Left colon (tissue), 2 donors: Measurements from ENCODE around the gene ACOXL. TPM values are rescaled to one million over a fixed set of nuclear protein-coding genes. Genes with fewer than 3 reads are reported as not detected.

ENCODE experiments used
- ATAC-seq: fragments of 200-7000 bp; cut with Tn5 transposase; one replicate; pipeline ENCODE4 v1.9.1; 2020; ENCODE audit warnings: mild to moderate bottlenecking, moderate library complexity
- DNase-seq, 2 donors: peaks; one replicate each; pipeline ENCODE4 v3.0.0-alpha.2; 2020
- intact Hi-C, 2 donors: fragments of 100-400 bp; cut with DNase I in 1 of 2; cut with micrococcal nuclease in 1 of 2; formaldehyde crosslinking; loops; one replicate each; pipeline versions ENCODE4 v1.11.2 to v1.14.0; 2022; cut with DNase I, micrococcal nuclease
- total RNA-seq, 2 donors: library from RNA; stranded (reverse); fragmentation: NEBNext Ultra II Directional; extraction: Animal tissue kit (Norgen Biotek cat#: 25700); gene quantifications; one replicate each; pipeline ENCODE4 v1.2.1, GENCODE V29; 2021
- donor health status: DM: no; HTN: no; CAD: no.
- donor health status: DM: yes; HTN: yes; CAD: no.

ACOXL gene
- total RNA-seq, 2 donors from 2014 or later: 0.42 to 0.82 TPM

DNA sequence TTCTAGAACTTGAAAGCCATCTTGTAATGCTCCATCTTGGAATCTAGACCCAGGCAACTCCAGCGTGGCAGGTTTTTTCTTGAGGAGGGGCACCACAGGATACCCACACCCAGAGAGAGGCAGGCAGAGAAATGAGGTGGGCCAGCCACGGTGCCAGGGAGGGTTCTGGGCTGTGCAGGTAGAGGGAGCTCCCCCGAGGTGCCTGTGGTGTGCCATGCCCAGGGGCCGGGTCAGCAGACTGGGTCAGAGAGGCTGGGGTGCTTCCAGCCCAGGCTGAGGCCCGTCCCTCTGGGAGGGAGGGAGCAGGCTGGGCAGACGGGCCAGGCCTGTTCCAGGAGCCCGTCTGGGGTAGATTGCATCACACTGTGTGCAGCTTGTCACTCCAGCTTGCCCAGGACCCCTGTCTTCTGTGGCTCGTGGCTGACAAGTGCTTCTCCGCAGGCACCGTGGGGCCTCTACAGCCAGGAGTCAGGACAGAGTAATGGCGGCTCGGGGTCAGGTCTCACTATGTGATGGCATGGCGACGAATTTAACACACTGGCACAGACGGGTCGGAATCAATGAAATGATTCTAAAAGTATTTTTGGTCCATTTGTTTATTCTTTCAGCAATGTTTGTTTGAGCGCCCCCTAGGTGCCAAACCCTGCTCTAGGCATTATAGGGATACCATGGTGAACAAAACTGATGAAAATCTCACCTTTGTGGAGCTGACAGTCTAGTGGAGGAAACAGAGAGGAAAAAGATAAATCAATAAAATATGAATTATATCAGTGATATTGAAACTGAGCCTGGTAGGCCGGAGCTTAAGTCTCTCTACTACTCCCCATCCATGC is 144.0 kb downstream of the ACOXL start:
- ATAC-seq (no peak), DNase-seq (no peak)
- intact Hi-C loops: no loop called here

GRCh38 chr2:110877031-110877827 is 144.9 kb downstream of the ACOXL start:
- intact Hi-C loops: no loop called here
- DNase-seq: no peak
- ATAC-seq: no peak

GRCh38 chr2:110878150-110878549 is 145.8 kb downstream of the ACOXL start:
- intact Hi-C loops: no loop called here
- DNase-seq: no peak
- ATAC-seq: no peak

DNA sequence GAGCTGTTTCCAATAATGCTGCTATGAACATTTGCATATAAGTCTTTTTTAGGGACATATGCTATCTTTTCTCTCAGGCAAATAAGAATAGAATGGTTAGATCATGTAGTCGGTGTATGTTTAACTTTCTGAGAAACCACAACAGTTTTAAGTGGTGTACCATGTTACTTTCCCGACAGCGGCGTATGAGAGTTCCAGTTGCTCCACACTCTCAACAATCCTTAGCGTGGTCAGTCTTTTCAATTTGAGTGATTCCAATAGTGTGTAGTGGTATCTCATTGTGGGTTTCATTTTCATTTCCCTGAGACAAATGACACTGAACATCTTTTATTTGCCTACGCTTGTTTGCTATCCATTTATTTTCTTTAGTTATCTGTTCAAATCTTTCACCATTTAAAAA is 149.5 kb downstream of the ACOXL start:
- ATAC-seq: no peak
- no peak for DNase-seq
- intact Hi-C loops: no loop called here

- intact Hi-C loops: no loop called here
- DNase-seq (no peak), ATAC-seq (no peak)
Measured at GRCh38 chr2:110883406-110883805, 151.0 kb downstream of the ACOXL start.

GRCh38 chr2:110885256-110885655 is 152.9 kb downstream of the ACOXL start:
- intact Hi-C loops: no loop called here
- DNase-seq (no peak), ATAC-seq (no peak)

- no peak for DNase-seq
- intact Hi-C loops: no loop called here
- no peak for ATAC-seq
Measured at GRCh38 chr2:110886826-110887573, 154.6 kb downstream of the ACOXL start.

- DNase-seq (no peak), ATAC-seq (no peak)
- intact Hi-C loops: no loop called here
Measured at GRCh38 chr2:110888411-110888810, 156.0 kb downstream of the ACOXL start.

- intact Hi-C loops: no loop called here
- DNase-seq (no peak), ATAC-seq (no peak)
Measured at GRCh38 chr2:110891626-110892025, 159.3 kb downstream of the ACOXL start.

GRCh38 chr2:110896226-110896625 is 163.9 kb downstream of the ACOXL start:
- no peak for ATAC-seq
- intact Hi-C loops: no loop called here
- no peak for DNase-seq

- intact Hi-C loops: no loop called here
- ATAC-seq: no peak
- DNase-seq: no peak
Measured at GRCh38 chr2:110897966-110898365, 165.6 kb downstream of the ACOXL start.

GRCh38 chr2:110900191-110900590 is 167.8 kb downstream of the ACOXL start:
- ATAC-seq: no peak
- intact Hi-C loops: no loop called here
- DNase-seq: no peak

GRCh38 chr2:110903548-110903947 is 171.2 kb downstream of the ACOXL start:
- intact Hi-C loops: no loop called here
- ATAC-seq (peak; percentile 100), DNase-seq (peak; percentile 83 to 85)

GRCh38 chr2:110904116-110904778 is 171.9 kb downstream of the ACOXL start:
- DNase-seq (peak in 1 of 2 donors; percentile 34), ATAC-seq (peak; percentile 12)
- intact Hi-C loops: no loop called here

DNA sequence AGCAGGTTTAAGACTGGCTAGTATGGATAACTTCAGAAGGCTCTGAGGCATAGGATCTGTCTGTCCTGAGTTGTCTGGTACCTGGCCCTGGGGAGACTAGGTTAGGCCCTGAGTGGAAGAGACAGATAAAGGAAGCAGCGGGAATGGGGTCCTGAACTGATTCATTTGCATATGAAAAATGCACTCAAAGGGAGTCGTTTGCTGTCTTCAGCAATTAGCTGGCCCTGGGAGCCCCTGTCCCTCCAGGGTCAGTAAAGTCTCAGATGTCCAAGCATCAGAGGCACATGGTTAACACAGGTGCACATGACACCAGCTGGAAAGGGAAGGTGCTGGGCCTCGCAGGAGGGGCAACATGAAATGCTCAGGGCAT is 172.4 kb downstream of the ACOXL start:
- intact Hi-C loops: no loop called here
- DNase-seq: no peak
- no peak for ATAC-seq

DNA sequence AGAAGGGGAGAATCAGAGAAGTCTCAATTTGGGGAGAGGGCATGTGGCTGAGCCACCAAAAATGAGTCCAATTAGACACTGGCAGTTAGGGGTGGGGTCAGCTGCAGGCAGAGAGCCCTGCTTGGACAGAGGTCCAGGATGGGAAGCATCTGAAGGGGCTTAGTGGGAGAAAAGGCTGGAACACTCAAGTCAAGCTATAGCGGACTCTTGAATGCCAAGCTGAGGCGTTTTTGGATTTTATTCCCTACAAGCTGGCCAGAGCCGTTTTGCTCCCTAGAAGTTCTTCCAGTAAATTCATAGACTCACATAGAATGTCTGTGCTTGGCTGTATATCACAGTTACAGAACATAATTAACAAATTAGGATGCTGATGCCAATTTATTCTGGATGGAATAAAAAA is 172.8 kb downstream of the ACOXL start:
- ATAC-seq (no peak), DNase-seq (no peak)
- intact Hi-C loops: no loop called here

- no peak for ATAC-seq
- intact Hi-C loops: no loop called here
- DNase-seq: no peak
Measured at GRCh38 chr2:110906613-110907298, 174.4 kb downstream of the ACOXL start.

- DNase-seq: no peak
- intact Hi-C loops: no loop called here
- peak; percentile 42 for ATAC-seq
Measured at GRCh38 chr2:110909501-110909900, 177.1 kb downstream of the ACOXL start.

DNA sequence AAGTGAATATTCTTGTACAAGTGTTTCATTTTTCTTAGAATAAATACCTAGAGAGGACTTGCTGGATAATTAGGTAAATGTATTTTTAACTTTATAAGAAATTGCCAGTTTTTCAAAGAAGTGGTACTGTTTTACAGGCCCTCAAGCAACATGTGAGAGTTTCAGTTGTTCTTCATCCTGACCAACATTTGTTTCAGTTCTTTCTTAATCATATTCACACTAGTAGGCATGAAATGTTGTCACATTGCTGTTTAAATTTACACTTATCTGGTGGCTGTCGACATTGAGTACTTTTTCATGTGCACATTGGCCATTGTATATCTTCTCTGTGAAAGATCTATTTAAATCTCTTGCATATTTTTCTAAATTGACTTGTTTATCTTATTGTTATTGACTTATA is 178.1 kb downstream of the ACOXL start:
- intact Hi-C loops: no loop called here
- ATAC-seq: no peak

More for the DNA sequence above, 178.1 kb downstream of the ACOXL start:
- DNase-seq: no peak
